Frontal cortex (tissue), 4 donors: Measurements from ENCODE around the gene SCAPER. TPM values are rescaled to one million over a fixed set of nuclear protein-coding genes. Genes with fewer than 3 reads are reported as not detected.
"Not testable (repeated sequence)": the region's sequence is repeated elsewhere in the genome, so short reads cannot be mapped to it uniquely, and the experiment has no call there.

Source experiments
- DNase-seq, 2 donors: peaks; one replicate each; pipeline ENCODE4 v3.0.0; 2012; ENCODE audit warnings: low spot score in 2 of 2
- FAIRE-seq: peaks from 2 replicates; lab custom pipeline; 2012; peaks lifted over from hg19 to GRCh38; lab: Jason Lieb, UNC
- total RNA-seq: library from RNA; depleted of rRNA; stranded (reverse); fragments of >200 nt; gene quantifications from one replicate; pipeline ENCODE4 v1.2.3, GENCODE V29; 2014
- donor health status: control.
- donor health status: control.
- donor health status: control.

SCAPER gene
- total RNA-seq, 1 donor from 2014 or later, result 76.6 TPM

DNA sequence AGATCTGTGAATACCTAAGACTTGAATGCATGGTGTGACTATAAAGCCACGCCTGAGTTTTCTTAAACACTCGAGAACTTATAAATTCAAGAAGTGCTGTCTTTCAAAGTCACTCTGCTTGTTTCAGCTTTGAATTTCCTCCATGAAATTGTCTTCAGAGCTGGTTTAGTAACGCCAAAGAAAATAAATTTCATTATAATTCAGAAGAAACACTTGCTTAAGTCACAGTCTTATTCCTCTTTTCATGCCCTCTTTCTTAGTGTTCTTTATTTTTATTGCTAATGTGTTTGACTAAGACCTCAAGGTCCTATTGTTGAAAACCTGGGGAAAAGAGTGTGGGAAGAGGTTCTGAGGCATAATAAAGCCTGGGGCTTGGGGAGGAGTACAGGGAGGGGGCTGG, 23.1 kb upstream of the SCAPER start:
- no peak for FAIRE-seq
- DNase-seq, result no peak

DNA sequence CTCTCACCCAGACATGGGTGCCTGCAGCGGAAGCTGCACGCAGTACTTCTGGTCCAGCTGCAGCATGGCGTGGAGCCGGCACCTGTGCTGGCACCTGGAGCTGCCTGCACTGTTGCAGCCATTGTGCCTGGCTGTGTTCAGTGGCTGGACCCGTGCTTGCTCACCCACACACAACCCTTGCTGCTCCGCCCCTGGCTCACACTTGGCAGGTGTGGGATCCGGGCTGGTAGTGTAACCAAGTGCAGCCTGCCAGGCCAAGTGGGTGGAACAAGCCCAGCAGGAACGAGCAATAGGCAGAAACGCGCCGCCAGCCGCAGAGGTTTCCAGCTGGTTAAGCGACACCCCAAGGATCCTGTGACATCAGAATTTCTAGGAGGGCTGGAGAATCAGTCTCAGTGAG, 11.2 kb upstream of the SCAPER start:
- DNase-seq, result no peak
- no peak for FAIRE-seq

DNA sequence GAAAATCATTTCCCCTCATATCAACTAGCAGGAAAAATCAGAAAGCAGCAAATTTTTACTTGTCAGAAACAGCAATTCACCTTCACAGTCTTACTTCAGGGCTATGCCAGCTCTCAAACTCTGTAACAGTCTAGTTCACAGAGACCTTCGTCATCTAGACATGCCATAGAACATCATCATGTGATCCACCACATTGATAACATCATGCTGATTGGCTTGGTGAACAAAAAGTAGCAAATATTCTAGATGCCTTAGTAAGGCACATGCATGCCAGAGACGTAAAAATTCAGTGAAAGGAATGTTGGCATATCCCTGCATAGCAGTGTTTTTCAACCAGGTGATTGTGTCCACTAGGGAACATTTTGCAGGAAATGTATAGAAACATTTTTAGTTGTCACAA, 8.6 kb upstream of the SCAPER start:
- FAIRE-seq (no peak), DNase-seq (no peak)

DNA sequence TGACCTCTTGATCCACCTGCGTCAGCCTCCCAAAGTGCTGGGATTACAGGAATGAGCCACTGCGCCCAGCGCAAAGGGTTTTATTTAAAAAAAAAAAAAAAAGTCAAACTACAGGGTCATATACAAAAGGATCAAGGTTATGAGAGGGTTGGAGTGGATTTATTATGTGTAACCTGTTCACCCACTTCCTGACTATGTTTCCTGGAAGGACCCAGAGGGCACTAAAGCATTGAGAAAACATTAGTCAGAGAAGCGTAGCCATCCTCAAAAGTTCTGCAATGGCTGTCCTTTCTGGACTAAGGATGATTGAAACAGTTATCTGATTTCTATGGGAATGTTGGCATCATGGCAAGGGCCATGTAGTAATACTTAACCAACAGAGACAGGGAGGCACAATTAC, 7.3 kb upstream of the SCAPER start:
- FAIRE-seq (no peak), DNase-seq (no peak)

DNA sequence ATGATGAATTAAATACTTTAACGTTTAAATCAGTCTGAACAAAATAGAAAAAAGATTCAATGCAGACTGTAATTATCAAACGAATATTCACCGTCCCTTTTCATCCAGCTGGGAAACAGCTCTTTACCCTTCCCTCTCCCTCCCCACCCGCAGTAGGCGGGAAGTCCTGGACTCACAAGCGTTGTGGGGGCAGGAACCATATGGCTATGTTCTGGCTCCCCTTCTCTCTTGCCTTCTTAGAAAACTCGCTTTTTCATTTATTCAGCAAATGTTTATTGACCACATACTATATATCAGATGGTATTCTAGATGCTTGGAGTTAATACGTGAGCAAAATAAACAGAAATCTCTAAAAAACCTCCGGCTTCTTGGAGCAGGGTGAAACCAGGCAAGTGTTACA, 715 bp upstream of the SCAPER start:
- peak in 1 of 2 donors; percentile 27 for DNase-seq
- FAIRE-seq, result no peak

DNA sequence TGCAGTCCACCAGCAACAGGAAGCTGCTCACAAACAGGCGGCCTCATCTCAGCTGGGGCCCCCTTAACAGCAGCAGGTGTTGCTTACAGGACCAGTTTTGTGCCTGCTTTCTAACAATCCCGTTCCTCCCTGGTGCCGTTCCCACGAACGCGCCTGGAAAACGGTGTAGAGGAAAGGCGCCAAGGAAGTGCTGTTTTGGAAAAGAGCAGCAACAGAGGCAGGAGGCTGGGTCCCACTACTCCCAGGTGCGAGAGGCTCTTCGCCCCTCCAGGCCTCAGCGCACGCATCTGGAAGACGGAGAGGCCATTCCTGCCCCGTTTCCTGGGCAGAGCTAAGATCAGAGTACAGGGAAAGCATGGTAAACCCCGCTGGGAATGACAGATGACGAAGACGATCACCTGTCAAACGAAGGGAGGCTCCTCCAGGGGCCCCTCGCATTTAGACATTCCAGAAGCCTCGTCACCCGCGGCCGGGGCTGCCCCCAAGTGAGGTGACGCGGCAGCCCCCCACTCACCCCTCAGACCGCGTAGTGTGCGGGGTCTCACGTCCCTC, 603 bp downstream of the SCAPER start:
- DNase-seq, result peak; percentile 36 to 45
- no peak for FAIRE-seq

DNA sequence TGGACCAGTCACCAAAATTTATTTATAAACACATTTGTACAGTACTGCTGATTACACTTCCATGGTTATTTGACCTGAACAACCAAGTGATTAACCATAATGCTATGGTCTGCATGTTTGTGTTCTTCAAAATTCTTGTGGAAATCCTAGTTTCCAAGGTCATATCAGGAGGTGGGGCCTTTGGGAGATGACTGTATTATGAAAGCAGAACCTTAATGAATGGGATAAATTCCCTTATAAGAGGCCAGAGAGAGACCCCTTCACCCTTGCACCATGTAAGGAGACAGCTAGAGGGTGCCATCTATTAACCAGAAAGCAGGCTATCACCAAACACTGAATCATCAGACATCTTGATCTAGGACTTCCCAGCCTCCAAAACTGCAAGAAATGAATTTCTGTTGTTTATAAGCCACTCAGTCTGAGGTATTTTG, 1.9 kb downstream of the SCAPER start:
- FAIRE-seq, result no peak
- peak in 1 of 2 donors; percentile 17 for DNase-seq

DNA sequence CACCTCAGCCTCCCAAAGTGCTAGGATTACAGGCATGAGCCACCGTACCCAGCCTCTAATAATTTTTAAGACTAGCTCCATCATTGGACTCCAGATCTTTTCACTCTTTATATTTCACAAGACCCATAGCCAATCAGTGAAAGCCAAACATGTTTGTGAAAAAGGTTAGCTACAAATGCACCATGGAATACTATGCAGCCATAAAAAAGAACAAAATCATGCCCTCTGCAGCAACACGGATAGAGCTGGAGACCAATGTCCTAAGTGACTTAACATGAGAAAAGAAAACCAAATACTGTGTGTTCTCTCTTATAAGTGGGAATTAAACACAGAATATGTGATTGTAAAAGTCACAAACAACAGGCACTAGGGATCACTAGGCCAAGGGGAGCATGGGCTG, 3.2 kb downstream of the SCAPER start:
- FAIRE-seq (no peak), DNase-seq (no peak)

DNA sequence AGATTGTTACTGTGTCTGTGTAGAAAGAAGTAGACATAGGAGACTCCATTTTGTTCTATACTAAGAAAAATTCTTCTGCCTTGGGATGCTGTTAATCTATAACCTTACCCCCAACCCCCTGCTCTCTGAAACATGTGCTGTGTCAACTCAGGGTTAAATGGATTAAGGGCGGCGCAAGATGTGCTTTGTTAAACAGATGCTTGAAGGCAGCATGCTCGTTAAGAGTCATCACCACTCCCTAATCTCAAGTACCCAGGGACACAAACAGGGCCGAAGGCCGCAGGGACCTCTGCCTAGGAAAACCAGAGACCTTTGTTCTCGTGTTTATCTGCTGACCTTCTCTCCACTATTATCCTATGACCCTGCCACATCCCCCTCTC, 5.2 kb downstream of the SCAPER start:
- not testable (repeated sequence) for FAIRE-seq, DNase-seq

DNA sequence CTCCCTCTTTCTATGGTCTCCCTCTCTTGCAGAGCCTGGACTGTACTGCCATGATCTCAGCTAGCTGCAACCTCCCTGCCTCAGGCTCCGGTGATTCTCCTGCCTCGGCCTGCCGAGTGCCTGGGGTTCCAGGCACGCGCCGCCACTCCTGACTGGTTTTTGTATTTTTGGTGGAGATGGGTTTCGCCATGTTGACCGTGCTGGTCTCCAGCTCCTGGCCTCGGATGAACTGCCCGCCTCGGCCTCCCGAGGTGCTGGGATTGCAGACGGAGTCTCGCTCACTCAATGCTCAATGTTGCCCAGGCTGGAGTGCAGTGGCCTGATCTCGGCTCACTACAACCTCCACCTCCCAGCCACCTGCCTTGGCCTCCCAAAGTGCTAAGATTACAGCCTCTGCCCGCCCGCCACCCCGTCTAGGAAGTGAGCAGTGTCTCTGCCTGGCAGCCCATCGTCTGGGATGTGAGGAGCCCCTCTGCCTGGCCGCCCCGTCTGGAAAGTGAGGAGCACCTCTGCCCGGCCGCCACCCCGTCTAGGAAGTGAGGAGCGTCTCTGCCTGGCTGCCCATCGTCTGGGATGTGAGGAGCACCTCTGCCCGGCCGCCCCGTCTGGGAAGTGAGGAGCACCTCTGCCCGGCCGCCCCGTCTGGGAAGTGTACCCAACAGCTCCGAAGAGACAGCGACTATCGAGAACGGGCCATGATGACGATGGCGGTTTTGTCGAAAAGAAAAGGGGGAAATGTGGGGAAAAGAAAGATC, 5.8 kb downstream of the SCAPER start:
- FAIRE-seq, DNase-seq: not testable (repeated sequence)

DNA sequence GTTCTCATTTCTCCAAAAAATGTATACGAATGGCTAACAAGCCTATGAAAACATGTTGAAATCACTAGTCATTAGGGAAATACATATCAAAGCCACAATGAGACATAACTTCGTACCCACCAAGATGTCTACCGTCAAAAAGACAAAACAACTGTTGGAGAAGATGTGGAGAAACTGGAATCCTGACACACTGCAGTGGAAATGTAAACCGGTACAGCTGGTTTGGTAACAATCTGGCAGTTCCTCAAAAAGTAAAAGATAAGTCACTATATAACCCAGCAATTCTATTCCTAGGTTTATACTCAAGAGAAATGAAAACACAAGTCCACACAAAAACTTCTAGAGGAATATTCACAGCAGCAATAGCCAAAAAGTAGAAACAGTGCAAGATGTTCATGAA, 7.0 kb downstream of the SCAPER start:
- DNase-seq (no peak), FAIRE-seq (no peak)

DNA sequence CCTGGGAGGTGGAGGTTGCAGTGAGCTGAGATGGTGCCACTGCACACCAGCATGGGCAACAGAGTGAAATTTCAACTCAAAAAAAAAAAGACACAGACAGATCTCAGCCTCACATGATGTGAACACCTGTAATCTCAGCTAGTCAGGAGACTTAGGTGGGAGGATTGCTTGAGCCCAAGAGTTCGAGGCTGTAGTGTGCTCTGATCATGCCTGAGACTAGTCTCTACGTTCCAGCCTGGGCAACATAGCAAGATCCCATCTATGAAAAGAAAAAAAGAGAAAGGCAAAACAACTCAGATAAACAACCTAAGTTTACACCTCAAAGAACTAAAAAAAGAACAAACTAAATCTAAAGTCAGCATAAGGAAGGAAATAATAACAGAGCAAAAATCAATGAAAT, 11.0 kb downstream of the SCAPER start:
- DNase-seq (no peak), FAIRE-seq (no peak)

DNA sequence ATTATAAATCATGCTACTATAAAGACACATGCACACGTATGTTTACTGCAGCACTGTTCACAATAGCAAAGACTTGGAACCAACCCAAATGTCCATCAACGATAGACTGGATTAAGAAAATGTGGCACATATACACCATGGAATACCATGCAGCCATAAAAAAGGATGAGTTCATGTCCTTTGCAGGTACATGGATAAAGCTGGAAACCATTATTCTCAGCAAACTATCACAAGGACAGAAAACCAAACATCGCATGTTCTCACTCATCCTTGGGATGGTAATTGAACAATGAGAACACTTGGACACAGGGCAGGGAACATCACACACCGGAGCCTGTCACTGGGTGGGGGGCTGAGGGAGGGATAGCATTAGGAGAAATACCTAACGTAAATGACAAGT, 12.3 kb downstream of the SCAPER start:
- not testable (repeated sequence) for FAIRE-seq, DNase-seq

DNA sequence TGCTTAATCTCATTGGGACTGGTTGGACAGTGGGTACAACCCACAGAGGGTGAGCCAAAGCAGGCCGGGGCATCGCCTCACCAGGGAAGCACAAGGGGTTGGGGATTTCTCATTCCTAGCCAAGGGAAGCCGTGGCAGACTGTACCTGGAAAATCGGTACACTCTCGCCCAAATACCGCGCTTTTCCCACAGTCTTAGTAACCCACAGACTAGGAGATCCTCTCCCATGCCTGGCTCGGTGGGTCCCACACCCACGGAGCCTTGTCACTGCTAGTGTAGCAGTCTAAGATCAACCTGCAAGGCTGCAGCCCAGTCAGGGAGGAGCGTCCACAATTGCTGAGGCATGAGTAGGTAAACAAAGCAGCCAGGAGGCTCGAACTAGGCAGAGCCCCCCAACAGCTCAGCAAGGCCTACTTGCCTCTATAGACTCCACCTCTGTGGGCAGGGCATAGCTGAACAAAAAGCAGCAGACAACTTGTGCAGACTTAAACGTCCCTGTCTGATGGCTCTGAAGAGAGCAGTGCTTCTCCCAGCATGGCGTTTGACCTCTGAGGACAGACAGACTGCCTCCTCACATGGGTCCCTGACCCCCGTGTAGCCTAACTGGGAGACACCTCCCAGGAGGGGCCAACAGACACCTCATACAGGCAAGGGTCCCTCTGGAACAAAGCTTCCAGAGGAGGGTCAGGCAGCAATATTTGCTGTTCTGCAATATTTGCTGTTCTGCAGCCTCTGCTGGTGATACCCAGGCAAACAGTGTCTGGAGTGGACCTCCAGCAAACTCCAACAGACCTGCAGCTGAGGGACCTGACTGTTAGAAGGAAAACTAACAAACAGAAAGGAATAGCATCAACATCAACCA, 17.6 kb downstream of the SCAPER start:
- FAIRE-seq, DNase-seq: not testable (repeated sequence)

DNA sequence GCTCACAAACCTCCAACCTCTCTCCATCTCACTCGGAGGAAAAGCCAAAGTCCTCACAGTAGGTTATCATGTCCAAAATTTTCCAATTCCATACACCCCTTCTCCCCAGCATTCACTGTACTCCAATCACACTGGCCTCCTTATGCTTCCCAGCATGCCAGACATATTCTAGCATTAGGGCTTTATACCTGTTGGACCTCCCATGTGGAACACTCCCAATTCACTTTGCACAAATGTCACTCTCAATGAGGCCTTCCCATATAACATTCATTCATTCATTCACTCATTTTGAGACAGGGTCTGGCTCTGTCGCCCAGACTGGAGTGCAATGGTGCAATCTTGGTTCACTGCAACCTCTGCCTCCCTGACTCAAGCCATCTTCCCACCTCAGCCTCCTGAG, 19.9 kb downstream of the SCAPER start:
- DNase-seq (no peak), FAIRE-seq (no peak)

DNA sequence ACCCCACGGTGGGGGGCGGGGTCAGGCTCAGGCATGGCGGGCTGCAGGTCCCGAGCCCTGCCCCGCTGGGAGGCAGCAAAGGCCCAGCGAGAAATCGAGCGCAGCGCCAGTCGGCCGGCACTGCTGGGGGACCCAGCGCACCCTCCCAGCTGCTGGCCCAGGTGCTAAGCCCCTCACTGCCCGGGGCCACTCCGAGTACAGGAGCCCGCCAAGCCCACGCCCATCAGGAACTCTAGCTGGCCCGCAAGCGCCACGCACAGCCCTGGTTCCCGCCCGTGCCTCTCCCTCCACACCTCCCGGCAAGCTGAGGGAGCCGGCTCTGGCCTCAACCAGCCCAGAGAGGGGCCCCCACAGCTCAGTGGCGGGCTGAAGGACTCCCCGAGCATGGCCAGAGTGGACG, 29.2 kb downstream of the SCAPER start:
- FAIRE-seq, result no peak
- no peak for DNase-seq

DNA sequence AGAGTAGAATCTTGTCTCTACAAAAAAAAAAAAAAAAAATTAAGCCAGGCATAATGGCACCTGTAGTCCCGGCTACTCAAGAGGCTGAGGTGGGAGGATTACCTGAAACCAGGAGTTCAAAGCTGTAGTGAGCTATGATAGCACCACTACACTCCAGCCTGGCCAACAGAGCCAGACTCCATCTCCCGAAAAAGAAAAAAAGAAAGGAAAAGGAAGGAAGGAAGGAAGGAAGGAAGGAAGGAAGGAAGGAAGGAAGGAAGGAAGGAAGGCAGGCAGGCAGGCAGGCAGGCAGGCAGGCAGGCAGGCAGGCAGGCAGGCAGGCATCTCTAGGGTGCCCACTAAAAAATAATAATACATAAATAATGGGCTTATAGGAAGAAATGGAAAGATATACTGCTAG, 32.1 kb downstream of the SCAPER start:
- DNase-seq, FAIRE-seq: not testable (repeated sequence)

DNA sequence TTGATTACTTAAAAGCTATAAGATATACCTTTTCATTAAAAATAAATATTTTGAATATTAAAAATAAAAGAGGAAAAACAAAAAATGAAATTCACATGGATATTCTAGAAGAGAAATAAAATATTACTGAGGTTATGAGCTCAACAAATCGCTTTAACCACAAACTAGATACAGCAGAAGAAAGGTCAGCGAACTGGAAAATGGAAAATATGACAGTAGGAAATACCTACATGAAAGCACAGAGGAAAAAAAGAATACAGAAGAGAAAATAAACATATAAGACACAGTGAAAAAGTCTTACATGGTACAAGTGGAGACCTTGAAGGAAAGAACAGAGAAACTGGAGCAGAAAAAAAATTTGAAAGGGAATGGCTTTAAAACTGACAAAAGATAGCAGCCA, 33.2 kb downstream of the SCAPER start:
- no peak for FAIRE-seq

DNA sequence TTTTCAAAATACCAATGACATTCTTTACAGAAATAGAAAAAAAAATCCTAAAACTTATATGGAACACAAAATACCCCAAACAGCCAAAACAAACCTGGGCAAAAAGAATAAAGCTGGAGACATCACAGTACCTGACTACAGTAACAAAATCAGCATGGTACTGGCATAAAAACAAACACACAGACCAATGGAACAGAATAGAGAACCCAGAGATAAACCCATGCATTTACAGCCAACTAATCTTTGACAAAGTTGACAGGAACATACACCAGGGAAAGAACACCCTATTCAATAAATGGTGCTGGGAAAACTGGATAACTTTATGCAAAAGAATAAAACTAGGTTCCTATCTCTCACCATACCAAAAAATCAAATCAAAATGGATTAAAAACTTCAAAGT, 36.4 kb downstream of the SCAPER start:
- no peak for FAIRE-seq
- DNase-seq, result no peak

More for the DNA sequence above, 33.2 kb downstream of the SCAPER start:
- no peak for DNase-seq

DNA sequence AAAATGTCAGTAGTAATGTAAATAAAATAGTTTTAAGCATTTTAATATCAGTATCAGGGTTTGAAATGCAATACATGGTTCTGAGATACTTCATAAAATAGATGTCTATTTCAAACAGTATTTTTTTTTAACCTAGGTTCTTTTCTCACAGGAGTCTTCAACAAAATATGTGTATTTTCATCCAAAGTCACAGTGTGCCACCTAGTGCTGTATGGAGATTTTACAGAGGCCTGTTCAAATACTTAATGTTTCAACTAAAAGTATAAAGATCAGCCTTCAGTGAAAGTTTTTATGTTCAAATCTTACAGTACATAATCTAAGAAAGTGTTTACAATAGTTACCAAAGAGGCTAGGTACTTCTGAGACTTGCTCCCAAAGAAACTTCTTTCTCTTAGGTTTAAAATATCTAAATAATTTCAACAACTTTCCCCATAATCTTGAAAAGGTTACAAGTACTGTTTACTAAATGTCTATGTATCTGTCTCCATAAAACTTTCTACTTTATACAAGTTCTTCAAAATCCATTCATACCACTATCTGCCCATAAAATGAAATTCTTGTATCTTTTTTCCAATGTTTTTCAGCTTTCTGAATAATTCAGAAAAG, 38.3 kb downstream of the SCAPER start:
- DNase-seq (no peak), FAIRE-seq (no peak)
